GM23338 (cell line): ENCODE results near the gene GOLGA6A. TPM values are rescaled to one million over a fixed set of nuclear protein-coding genes. Genes with fewer than 3 reads are reported as not detected.

ENCODE experiments used
- ATAC-seq: fragments of 200-7000 bp; cut with Tn5 transposase; 3 replicates; pipeline ENCODE4 v1.9.1; 2020
- DNase-seq: peaks from one replicate; pipeline ENCODE4 v3.0.0-alpha.2; 2015; ENCODE audit warnings: low spot score
- H2AFZ ChIP-seq: fragments of 200-600 bp; sonication (generic); 2 replicates; pipeline ENCODE4 v1.8.0; 2016; ENCODE audit warnings: antibody characterized with exemption, mild to moderate bottlenecking, moderate library complexity
- H3F3A ChIP-seq: fragments of 200-600 bp; sonication (generic); replicated peaks from 2 replicates; pipeline ENCODE4 v1.8.0; 2017; ENCODE audit warnings: antibody characterized with exemption, mixed run types, low read depth
- H3K27ac ChIP-seq: fragments of 200-600 bp; sonication (generic); 2 replicates; pipeline ENCODE4 v1.6.1; 2016; ENCODE audit warnings: low read depth
- H3K27me3 ChIP-seq: fragments of 200-600 bp; sonication (generic); 2 replicates; pipeline ENCODE4 v1.8.0; 2016; ENCODE audit warnings: mild to moderate bottlenecking, mixed run types, moderate library complexity; ENCODE audit not compliant: insufficient read depth
- H3K36me3 ChIP-seq: fragments of 200-600 bp; sonication (generic); 2 replicates; pipeline ENCODE4 v1.8.0; 2016; ENCODE audit warnings: mild to moderate bottlenecking; ENCODE audit not compliant: insufficient read depth
- H3K4me1 ChIP-seq: fragments of 200-600 bp; sonication (generic); 2 replicates; pipeline ENCODE4 v1.8.0; 2016; ENCODE audit warnings: mild to moderate bottlenecking, moderate library complexity; ENCODE audit not compliant: insufficient read depth
- H3K4me2 ChIP-seq: fragments of 200-600 bp; sonication (generic); 2 replicates; pipeline ENCODE4 v1.7.1; 2017; ENCODE audit warnings: mixed run types
- H3K4me3 ChIP-seq: fragments of 200-600 bp; sonication (generic); 2 replicates; pipeline ENCODE4 v1.6.1; 2016; ENCODE audit warnings: mixed run types
- H3K79me2 ChIP-seq: fragments of 200-600 bp; sonication (generic); replicated peaks from 2 replicates; pipeline ENCODE4 v1.8.0; 2017; ENCODE audit warnings: mild to moderate bottlenecking; ENCODE audit not compliant: insufficient read depth
- H3K9me2 ChIP-seq: fragments of 200-600 bp; sonication (generic); 2 replicates; pipeline ENCODE4 v1.8.0; 2017; ENCODE audit not compliant: insufficient read depth
- H4K20me1 ChIP-seq: fragments of 200-600 bp; sonication (generic); replicated peaks from 2 replicates; pipeline ENCODE4 v1.8.0; 2017; ENCODE audit warnings: mild to moderate bottlenecking; ENCODE audit not compliant: insufficient read depth
- H3K27ac Mint-ChIP-seq: 2 replicates; pipeline ENCODE4 v1.8.0; 2020; ENCODE audit warnings: inconsistent platforms, mild to moderate bottlenecking, moderate library complexity, mixed read lengths
- H3K27me3 Mint-ChIP-seq: 3 replicates; pipeline ENCODE4 v1.8.0; 2022; ENCODE audit warnings: low read depth, mild to moderate bottlenecking, moderate library complexity, mixed read lengths, inconsistent platforms; ENCODE audit not compliant: insufficient read depth, poor library complexity
- H3K36me3 Mint-ChIP-seq: 3 replicates; pipeline ENCODE4 v1.8.0; 2021; ENCODE audit warnings: low read depth, mild to moderate bottlenecking, inconsistent platforms, moderate library complexity, mixed read lengths
- H3K4me1 Mint-ChIP-seq: 3 replicates; pipeline ENCODE4 v1.8.0; 2020; ENCODE audit warnings: mild to moderate bottlenecking, inconsistent platforms, mixed read lengths
- H3K4me3 Mint-ChIP-seq: 3 replicates; pipeline ENCODE4 v1.8.0; 2021; ENCODE audit warnings: moderate library complexity, mild to moderate bottlenecking, inconsistent platforms, mixed read lengths
- H3K9me3 Mint-ChIP-seq: 3 replicates; pipeline ENCODE4 v1.8.0; 2020; ENCODE audit warnings: moderate library complexity, mild to moderate bottlenecking, inconsistent platforms, mixed read lengths
- CREB1 ChIP-seq: fragments of 250-450 bp; sonication (Bioruptor Pico); IDR thresholded peaks from 2 replicates; pipeline ENCODE4 v1.5.0; 2020; ENCODE audit warnings: low read depth, mild to moderate bottlenecking, moderate library complexity
- CTCF ChIP-seq, 2 experiments: fragments of 200-600 bp in 1 of 2; sonication (generic) in 1 of 2; conservative IDR thresholded peaks; 2 replicates each; pipeline versions ENCODE4 v1.5.1 to v1.6.1; 2016 to 2017; ENCODE audit warnings: antibody characterized with exemption in 2 of 2, low read depth in 2 of 2, mild to moderate bottlenecking in 2 of 2, moderate library complexity in 1 of 2
- EZH2 ChIP-seq: fragments of 200-600 bp; sonication (generic); IDR thresholded peaks from one replicate; pipeline ENCODE4 v1.8.0; 2017; ENCODE audit warnings: antibody characterized with exemption, mild to moderate bottlenecking, low read depth; ENCODE audit not compliant: unreplicated experiment
- EZH2phosphoT487 ChIP-seq: fragments of 200-600 bp; sonication (generic); IDR thresholded peaks from one replicate; pipeline ENCODE4 v1.8.1; 2018; ENCODE audit warnings: antibody characterized with exemption; ENCODE audit not compliant: unreplicated experiment
- JUNB ChIP-seq: IDR thresholded peaks from one replicate; pipeline ENCODE4 v1.6.1; 2016; ENCODE audit warnings: antibody characterized with exemption; ENCODE audit not compliant: unreplicated experiment
- NANOG ChIP-seq: IDR thresholded peaks from 2 replicates; pipeline ENCODE4 v1.6.1; 2016; ENCODE audit warnings: antibody characterized with exemption, borderline replicate concordance
- POLR2AphosphoS5 ChIP-seq: IDR thresholded peaks from 2 replicates; pipeline ENCODE4 v1.6.1; 2016; ENCODE audit warnings: antibody characterized with exemption, low read depth
- REST ChIP-seq: IDR thresholded peaks from one replicate; pipeline ENCODE4 v1.6.1; 2018; ENCODE audit warnings: antibody characterized with exemption; ENCODE audit not compliant: unreplicated experiment
- STAT1 ChIP-seq: IDR thresholded peaks from one replicate; pipeline ENCODE4 v1.6.1; 2016; ENCODE audit warnings: antibody characterized with exemption; ENCODE audit not compliant: unreplicated experiment
- ZNF114 ChIP-seq: fragments of 250-450 bp; sonication (Bioruptor Pico); IDR thresholded peaks from 2 replicates; pipeline ENCODE4 v1.5.0; 2020; ENCODE audit warnings: mild to moderate bottlenecking, moderate library complexity
- ZNF331 ChIP-seq: fragments of 250-450 bp; sonication (Bioruptor Pico); IDR thresholded peaks from 2 replicates; pipeline ENCODE4 v1.5.0; 2020; ENCODE audit warnings: low read depth, mild to moderate bottlenecking, moderate library complexity
- polyA plus RNA-seq: library from polyadenylated mRNA; unstranded; fragments of >200 nt; fragmentation: Nextera tagmentation; extraction: Ambion mirVana; gene quantifications from 2 replicates; pipeline ENCODE4 v1.2.1, GENCODE V29; 2016
- total RNA-seq: library from RNA; depleted of rRNA; stranded (reverse); fragments of >200 nt; shearing (Covaris generic); gene quantifications from 2 replicates; pipeline ENCODE4 v1.2.3, GENCODE V29; 2014
- TF ChIP-seq, protein P1 (sequence below): fragments of 250-450 bp; sonication (Bioruptor Pico); IDR thresholded peaks from 2 replicates; pipeline ENCODE4 v1.5.0; 2020; ENCODE audit warnings: mild to moderate bottlenecking, moderate library complexity
- TF ChIP-seq, protein P2 (sequence below): IDR thresholded peaks from 2 replicates; pipeline ENCODE4 v1.6.1; 2016; ENCODE audit warnings: antibody characterized with exemption

Gene GOLGA6A
- total and polyA plus RNA-seq, 2 experiments from 2014 or later: 0.18 to 2.1 TPM

DNA sequence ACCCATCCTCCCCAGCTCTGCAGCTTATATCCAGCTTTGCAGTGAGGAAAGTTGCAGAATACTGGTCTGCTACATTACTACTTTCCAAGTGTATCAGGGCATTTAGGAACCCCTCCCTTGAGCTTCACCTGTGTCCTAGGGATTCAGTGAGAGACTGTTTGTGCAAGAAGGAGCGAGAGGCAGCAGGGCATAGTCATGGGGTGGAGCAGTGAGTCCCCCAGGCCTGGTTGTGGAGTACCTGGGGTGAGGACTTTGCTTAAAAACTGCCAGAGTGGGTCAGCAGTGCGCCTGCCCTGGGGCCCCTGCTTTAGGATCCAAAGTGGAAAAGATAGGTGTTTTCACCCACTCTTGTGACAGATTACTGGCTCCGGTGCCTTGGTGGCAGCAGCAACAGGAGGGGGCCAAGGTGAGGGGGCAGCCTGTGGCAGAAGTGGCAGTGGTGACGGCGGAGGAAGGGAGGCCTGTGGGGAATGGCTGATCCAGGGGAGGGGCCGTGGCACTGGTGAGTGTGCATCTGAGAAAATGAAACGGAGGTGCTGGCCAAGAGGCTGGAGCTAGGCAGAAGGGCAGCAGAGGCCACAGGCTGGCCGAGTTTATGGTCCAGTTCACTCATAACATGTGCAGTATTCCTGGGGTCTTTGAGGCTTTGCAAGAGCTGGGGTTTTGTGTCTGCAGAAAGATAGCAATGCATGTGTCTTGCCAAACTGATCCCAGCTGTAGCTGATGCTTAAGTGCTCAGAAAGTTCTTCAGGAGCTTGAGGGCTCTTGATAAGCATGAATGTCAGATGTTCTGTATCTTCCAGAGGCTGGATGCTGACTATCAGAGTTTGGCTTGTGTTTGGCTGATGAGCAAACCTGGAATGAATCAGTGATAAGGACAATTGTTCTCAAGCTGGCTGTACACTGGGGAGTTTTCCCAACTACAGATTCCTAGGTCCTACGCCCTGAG lies 43.4 kb downstream of the GOLGA6A start:
- DNase-seq: no peak
- H2AFZ ChIP-seq: no peak overlapping the region
- H3K9me3 Mint-ChIP-seq: no peaks in the 10 kb centered on the region; the same call in 2 of the 3 replicates
- H3F3A ChIP-seq: no peaks in the 10 kb centered on the region
- H3K4me2 ChIP-seq: no peak overlapping the region
- H3K27ac Mint-ChIP-seq: peak overlapping the region; percentile 72; the same call in 1 of the 2 replicates
- no peak overlapping the region for H3K4me3 Mint-ChIP-seq
- no peak for ATAC-seq
- TF ChIP-seq JUNB (no peak), NANOG (no peak), ZNF114 (CRISPR knock-in tag) (no peak), POLR2AphosphoS5 (no peak), STAT1 (no peak), EZH2phosphoT487 (no peak), EZH2 (no peak), ZNF331 (CRISPR knock-in tag) (no peak), CTCF (conservative IDR thresholded peaks at IDR 0.05; ENCODE audit: low read depth in 2 of 2) (no peak), REST (no peak), CREB1 (CRISPR knock-in tag) (no peak)
- TF ChIP-seq, protein P1, sequence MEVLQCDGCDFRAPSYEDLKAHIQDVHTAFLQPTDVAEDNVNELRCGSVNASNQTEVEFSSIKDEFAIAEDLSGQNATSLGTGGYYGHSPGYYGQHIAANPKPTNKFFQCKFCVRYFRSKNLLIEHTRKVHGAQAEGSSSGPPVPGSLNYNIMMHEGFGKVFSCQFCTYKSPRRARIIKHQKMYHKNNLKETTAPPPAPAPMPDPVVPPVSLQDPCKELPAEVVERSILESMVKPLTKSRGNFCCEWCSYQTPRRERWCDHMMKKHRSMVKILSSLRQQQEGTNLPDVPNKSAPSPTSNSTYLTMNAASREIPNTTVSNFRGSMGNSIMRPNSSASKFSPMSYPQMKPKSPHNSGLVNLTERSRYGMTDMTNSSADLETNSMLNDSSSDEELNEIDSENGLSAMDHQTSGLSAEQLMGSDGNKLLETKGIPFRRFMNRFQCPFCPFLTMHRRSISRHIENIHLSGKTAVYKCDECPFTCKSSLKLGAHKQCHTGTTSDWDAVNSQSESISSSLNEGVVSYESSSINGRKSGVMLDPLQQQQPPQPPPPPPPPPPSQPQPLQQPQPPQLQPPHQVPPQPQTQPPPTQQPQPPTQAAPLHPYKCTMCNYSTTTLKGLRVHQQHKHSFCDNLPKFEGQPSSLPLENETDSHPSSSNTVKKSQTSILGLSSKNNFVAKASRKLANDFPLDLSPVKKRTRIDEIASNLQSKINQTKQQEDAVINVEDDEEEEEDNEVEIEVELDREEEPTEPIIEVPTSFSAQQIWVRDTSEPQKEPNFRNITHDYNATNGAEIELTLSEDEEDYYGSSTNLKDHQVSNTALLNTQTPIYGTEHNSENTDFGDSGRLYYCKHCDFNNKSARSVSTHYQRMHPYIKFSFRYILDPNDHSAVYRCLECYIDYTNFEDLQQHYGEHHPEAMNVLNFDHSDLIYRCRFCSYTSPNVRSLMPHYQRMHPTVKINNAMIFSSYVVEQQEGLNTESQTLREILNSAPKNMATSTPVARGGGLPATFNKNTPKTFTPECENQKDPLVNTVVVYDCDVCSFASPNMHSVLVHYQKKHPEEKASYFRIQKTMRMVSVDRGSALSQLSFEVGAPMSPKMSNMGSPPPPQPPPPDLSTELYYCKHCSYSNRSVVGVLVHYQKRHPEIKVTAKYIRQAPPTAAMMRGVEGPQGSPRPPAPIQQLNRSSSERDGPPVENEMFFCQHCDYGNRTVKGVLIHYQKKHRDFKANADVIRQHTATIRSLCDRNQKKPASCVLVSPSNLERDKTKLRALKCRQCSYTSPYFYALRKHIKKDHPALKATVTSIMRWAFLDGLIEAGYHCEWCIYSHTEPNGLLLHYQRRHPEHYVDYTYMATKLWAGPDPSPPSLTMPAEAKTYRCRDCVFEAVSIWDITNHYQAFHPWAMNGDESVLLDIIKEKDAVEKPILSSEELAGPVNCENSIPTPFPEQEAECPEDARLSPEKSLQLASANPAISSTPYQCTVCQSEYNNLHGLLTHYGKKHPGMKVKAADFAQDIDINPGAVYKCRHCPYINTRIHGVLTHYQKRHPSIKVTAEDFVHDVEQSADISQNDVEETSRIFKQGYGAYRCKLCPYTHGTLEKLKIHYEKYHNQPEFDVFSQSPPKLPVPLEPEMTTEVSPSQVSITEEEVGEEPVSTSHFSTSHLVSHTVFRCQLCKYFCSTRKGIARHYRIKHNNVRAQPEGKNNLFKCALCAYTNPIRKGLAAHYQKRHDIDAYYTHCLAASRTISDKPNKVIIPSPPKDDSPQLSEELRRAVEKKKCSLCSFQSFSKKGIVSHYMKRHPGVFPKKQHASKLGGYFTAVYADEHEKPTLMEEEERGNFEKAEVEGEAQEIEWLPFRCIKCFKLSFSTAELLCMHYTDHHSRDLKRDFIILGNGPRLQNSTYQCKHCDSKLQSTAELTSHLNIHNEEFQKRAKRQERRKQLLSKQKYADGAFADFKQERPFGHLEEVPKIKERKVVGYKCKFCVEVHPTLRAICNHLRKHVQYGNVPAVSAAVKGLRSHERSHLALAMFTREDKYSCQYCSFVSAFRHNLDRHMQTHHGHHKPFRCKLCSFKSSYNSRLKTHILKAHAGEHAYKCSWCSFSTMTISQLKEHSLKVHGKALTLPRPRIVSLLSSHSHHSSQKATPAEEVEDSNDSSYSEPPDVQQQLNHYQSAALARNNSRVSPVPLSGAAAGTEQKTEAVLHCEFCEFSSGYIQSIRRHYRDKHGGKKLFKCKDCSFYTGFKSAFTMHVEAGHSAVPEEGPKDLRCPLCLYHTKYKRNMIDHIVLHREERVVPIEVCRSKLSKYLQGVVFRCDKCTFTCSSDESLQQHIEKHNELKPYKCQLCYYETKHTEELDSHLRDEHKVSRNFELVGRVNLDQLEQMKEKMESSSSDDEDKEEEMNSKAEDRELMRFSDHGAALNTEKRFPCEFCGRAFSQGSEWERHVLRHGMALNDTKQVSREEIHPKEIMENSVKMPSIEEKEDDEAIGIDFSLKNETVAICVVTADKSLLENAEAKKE (CRISPR knock-in tag): no peak
- TF ChIP-seq, protein P2, sequence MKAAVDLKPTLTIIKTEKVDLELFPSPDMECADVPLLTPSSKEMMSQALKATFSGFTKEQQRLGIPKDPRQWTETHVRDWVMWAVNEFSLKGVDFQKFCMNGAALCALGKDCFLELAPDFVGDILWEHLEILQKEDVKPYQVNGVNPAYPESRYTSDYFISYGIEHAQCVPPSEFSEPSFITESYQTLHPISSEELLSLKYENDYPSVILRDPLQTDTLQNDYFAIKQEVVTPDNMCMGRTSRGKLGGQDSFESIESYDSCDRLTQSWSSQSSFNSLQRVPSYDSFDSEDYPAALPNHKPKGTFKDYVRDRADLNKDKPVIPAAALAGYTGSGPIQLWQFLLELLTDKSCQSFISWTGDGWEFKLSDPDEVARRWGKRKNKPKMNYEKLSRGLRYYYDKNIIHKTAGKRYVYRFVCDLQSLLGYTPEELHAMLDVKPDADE: no peak
- no peak overlapping the region for H3K27ac ChIP-seq
- H3K9me2 ChIP-seq: no peaks in the 10 kb centered on the region
- H3K27me3 ChIP-seq: no peaks in the 10 kb centered on the region
- peaks cover 14% of the 10 kb centered on the region for H3K4me1 ChIP-seq
- peaks cover 37% of the 10 kb centered on the region for H3K4me1 Mint-ChIP-seq
- peaks cover 29% of the 10 kb centered on the region for H3K27me3 Mint-ChIP-seq
- peaks cover 4% of the 10 kb centered on the region; the same call in 2 of the 3 replicates for H3K36me3 Mint-ChIP-seq
- no peaks in the 10 kb centered on the region for H3K36me3 ChIP-seq
- H3K4me3 ChIP-seq: no peak overlapping the region
- H4K20me1 ChIP-seq: no peaks in the 10 kb centered on the region; the same call in 1 of the 2 replicates
- no peaks in the 10 kb centered on the region for H3K79me2 ChIP-seq
